ENCODE measurements around the gene YBEY. TPM values are rescaled to one million over a fixed set of nuclear protein-coding genes. Genes with fewer than 3 reads are reported as not detected.

Gene YBEY
- total RNA-seq, 1 donor from 2014 or later: 7.0 TPM

GRCh38 chr21:46269466-46269865, 16.7 kb upstream of the YBEY start:
- no peaks in the 10 kb centered on the region for H3K9me3 Mint-ChIP-seq (ENCODE audit: unreplicated experiment)
- H3K36me3 Mint-ChIP-seq (ENCODE audit: low read depth, unreplicated experiment): peaks cover 44% of the 10 kb centered on the region
- H3K4me1 Mint-ChIP-seq (ENCODE audit: unreplicated experiment): no peaks in the 10 kb centered on the region
- DNase-seq (ENCODE audit: low spot score): no peak
- H3K27me3 Mint-ChIP-seq (ENCODE audit: unreplicated experiment): peaks cover 2% of the 10 kb centered on the region
- H3K27ac Mint-ChIP-seq (ENCODE audit: unreplicated experiment): no peak overlapping the region
- TF ChIP-seq CTCF (IDR thresholded peaks at IDR 0.05; ENCODE audit: unreplicated experiment): no peak
- H3K4me3 Mint-ChIP-seq (ENCODE audit: unreplicated experiment): no peak overlapping the region

DNA sequence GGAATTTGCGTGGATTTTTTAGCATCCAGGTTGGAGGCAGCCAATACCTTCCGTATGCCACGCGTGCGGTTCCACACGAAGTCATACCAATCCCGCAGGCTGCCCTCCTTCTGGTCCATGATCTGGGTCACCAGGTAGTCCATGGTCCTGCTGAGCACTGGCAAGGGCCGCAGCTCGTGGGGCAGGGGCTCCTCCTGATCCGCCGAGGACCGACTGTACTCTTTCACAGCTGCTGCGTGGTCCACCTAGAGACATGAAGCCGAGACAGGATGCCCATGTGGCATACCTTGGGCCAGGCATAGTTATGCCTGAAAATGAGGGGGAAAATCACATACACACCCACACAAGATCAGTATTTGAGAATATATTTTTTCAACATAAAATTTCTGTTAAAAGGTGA, 12.8 kb upstream of the YBEY start:
- TF ChIP-seq CTCF (IDR thresholded peaks at IDR 0.05; ENCODE audit: unreplicated experiment): no peak
- Mint-ChIP-seq H3K27ac (ENCODE audit: unreplicated experiment) (no peak overlapping the region), H3K4me1 (ENCODE audit: unreplicated experiment) (no peaks in the 10 kb centered on the region), H3K9me3 (ENCODE audit: unreplicated experiment) (no peaks in the 10 kb centered on the region), H3K36me3 (ENCODE audit: low read depth, unreplicated experiment) (peaks cover 41% of the 10 kb centered on the region), H3K4me3 (ENCODE audit: unreplicated experiment) (no peak overlapping the region), H3K27me3 (ENCODE audit: unreplicated experiment) (peaks cover 2% of the 10 kb centered on the region)
- DNase-seq (ENCODE audit: low spot score): no peak

DNA sequence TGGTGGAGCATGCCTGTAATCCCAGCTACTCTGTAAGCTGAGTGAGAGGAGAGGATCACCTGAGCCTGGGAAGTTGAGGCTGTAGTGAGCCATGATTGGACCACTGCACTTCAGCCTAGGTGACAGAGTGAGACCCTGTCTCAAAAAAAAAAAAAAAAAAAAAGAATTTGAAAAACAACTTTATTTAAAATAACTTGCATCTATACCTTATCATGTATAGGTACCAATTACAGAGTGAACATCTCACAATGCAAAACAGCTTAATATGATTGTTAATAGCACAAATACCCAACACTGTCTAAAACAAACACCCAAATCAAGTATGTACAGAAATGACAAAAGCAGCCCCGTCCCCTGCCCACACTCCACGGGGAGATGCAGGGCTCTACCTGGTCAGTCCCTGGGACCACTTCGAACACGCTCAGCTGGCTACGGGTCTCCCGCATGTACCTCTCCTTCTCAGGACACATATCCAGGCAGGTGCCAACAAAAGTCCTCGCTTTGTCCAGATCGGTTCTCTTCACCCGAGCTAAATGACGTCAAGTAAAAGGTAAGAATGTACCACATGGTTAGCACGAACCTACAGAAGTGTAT, 11.2 kb upstream of the YBEY start:
- TF ChIP-seq CTCF (IDR thresholded peaks at IDR 0.05; ENCODE audit: unreplicated experiment): no peak
- H3K4me1 Mint-ChIP-seq (ENCODE audit: unreplicated experiment): no peaks in the 10 kb centered on the region
- H3K27me3 Mint-ChIP-seq (ENCODE audit: unreplicated experiment): peaks cover 2% of the 10 kb centered on the region
- DNase-seq (ENCODE audit: low spot score): no peak
- no peak overlapping the region for H3K27ac Mint-ChIP-seq (ENCODE audit: unreplicated experiment)
- no peak overlapping the region for H3K4me3 Mint-ChIP-seq (ENCODE audit: unreplicated experiment)
- H3K9me3 Mint-ChIP-seq (ENCODE audit: unreplicated experiment): no peaks in the 10 kb centered on the region
- H3K36me3 Mint-ChIP-seq (ENCODE audit: low read depth, unreplicated experiment): peaks cover 46% of the 10 kb centered on the region

- Mint-ChIP-seq H3K27me3 (ENCODE audit: unreplicated experiment) (peaks cover 12% of the 10 kb centered on the region), H3K27ac (ENCODE audit: unreplicated experiment) (peak overlapping the region; percentile 93), H3K4me1 (ENCODE audit: unreplicated experiment) (peaks cover 36% of the 10 kb centered on the region), H3K36me3 (ENCODE audit: low read depth, unreplicated experiment) (peaks cover 33% of the 10 kb centered on the region), H3K4me3 (ENCODE audit: unreplicated experiment) (peak overlapping the region; percentile 75), H3K9me3 (ENCODE audit: unreplicated experiment) (no peaks in the 10 kb centered on the region)
- no peak for TF ChIP-seq CTCF (IDR thresholded peaks at IDR 0.05; ENCODE audit: unreplicated experiment)
- DNase-seq (ENCODE audit: low spot score): peak; percentile 47
Observed at GRCh38 chr21:46284077-46284644, 2.0 kb upstream of the YBEY start.

DNA sequence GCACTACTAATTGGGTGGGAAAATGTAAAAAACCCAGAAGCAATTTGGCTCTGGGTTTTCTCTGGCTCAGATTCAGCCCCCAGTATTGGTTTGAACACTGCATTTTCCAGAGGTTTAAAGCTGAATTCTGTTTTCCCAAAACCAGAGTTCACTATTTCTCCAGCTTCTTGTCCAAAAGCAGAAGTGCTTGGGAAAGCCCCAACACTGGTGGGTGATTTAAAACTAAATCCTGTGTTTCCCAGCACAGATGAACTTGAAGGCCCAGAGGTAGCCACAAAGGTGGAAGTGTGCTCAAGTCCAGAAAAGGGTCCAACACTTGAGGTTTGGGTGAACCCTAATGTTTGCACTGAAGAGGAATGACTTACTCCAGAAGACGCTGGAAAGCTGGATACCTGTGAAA, 1.4 kb upstream of the YBEY start:
- TF ChIP-seq CTCF (IDR thresholded peaks at IDR 0.05; ENCODE audit: unreplicated experiment): no peak
- H3K9me3 Mint-ChIP-seq (ENCODE audit: unreplicated experiment): no peaks in the 10 kb centered on the region
- peak overlapping the region; percentile 90 for H3K4me3 Mint-ChIP-seq (ENCODE audit: unreplicated experiment)
- peaks cover 36% of the 10 kb centered on the region for H3K4me1 Mint-ChIP-seq (ENCODE audit: unreplicated experiment)
- H3K36me3 Mint-ChIP-seq (ENCODE audit: low read depth, unreplicated experiment): peaks cover 27% of the 10 kb centered on the region
- no peak for DNase-seq (ENCODE audit: low spot score)
- H3K27me3 Mint-ChIP-seq (ENCODE audit: unreplicated experiment): peaks cover 12% of the 10 kb centered on the region
- peak overlapping the region; percentile 94 for H3K27ac Mint-ChIP-seq (ENCODE audit: unreplicated experiment)
